B cell (primary cell): ENCODE results near the gene AGTRAP.

Experiments
- EZH2 ChIP-seq: IDR thresholded peaks from 2 replicates; pipeline ENCODE4 v1.6.1; 2012; ENCODE audit warnings: borderline replicate concordance, low read depth, mild to moderate bottlenecking, moderate library complexity, low read length; ENCODE audit not compliant: insufficient read depth, poor library complexity, severe bottlenecking
- TF ChIP-seq, protein P1 (sequence below): fragments of 200-600 bp; IDR thresholded peaks from one replicate; pipeline ENCODE4 v1.8.0; 2022; ENCODE audit warnings: antibody characterized with exemption, mild to moderate bottlenecking

GRCh38 chr1:11748294-11749202 is 12.6 kb downstream of the AGTRAP start:
- TF ChIP-seq, protein P1, sequence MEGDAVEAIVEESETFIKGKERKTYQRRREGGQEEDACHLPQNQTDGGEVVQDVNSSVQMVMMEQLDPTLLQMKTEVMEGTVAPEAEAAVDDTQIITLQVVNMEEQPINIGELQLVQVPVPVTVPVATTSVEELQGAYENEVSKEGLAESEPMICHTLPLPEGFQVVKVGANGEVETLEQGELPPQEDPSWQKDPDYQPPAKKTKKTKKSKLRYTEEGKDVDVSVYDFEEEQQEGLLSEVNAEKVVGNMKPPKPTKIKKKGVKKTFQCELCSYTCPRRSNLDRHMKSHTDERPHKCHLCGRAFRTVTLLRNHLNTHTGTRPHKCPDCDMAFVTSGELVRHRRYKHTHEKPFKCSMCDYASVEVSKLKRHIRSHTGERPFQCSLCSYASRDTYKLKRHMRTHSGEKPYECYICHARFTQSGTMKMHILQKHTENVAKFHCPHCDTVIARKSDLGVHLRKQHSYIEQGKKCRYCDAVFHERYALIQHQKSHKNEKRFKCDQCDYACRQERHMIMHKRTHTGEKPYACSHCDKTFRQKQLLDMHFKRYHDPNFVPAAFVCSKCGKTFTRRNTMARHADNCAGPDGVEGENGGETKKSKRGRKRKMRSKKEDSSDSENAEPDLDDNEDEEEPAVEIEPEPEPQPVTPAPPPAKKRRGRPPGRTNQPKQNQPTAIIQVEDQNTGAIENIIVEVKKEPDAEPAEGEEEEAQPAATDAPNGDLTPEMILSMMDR = no peak
- no peak for TF ChIP-seq EZH2
